ENCODE data around the gene OLFML3. TPM values are rescaled to one million over a fixed set of nuclear protein-coding genes. Genes with fewer than 3 reads are reported as not detected.
A peak's percentile ranks its signal among the peaks of the same experiment; 100 is the strongest.

OLFML3 gene
- polyA plus RNA-seq, 1 donor from 2014 or later, result not detected

- Mint-ChIP-seq H3K36me3 (peaks cover 2% of the 10 kb centered on the region), H3K27me3 (no peaks in the 10 kb centered on the region), H3K9me3 (no peaks in the 10 kb centered on the region), H3K27ac (peak overlapping the region in 1 of 3 donors; percentile 17), H3K4me3 (no peak overlapping the region), H3K4me1 (peaks cover 0 to 5% (median 2%) of the 10 kb centered on the region in 3 donors)
Observed at GRCh38 chr1:113975211-113975895, 3.9 kb upstream of the OLFML3 start.

GRCh38 chr1:113976609-113977278 is 2.5 kb upstream of the OLFML3 start:
- Mint-ChIP-seq H3K4me1 (peaks cover 0 to 5% (median 2%) of the 10 kb centered on the region in 3 donors), H3K27ac (no peak overlapping the region), H3K4me3 (peak overlapping the region in 1 of 4 donors; percentile 27), H3K36me3 (peaks cover 2% of the 10 kb centered on the region), H3K9me3 (no peaks in the 10 kb centered on the region), H3K27me3 (no peaks in the 10 kb centered on the region)

DNA sequence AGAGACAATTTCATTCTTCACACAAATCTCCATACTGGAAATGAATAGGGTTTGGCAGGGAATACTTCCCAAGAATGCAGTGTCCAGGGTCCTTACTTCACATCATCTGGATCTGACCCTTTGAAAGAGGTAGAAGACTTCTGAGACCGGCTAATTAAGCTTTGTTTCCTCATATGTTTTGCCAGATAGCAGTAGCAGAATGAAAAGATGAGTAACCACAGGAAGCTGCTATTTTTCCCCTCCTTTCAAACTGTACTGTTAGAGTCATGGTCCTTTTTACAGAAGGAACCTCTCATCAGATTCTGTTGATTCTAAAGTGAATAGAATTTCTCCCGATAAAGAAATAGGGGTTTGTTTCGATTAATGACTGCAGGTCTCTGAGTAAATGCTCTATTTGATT is 1.4 kb upstream of the OLFML3 start:
- H3K9me3 Mint-ChIP-seq, result no peaks in the 10 kb centered on the region
- no peak overlapping the region for H3K27ac Mint-ChIP-seq
- H3K36me3 Mint-ChIP-seq, result peaks cover 2% of the 10 kb centered on the region
- no peak overlapping the region for H3K4me3 Mint-ChIP-seq
- H3K4me1 Mint-ChIP-seq, result peaks cover 0 to 5% (median 2%) of the 10 kb centered on the region in 3 donors
- no peaks in the 10 kb centered on the region for H3K27me3 Mint-ChIP-seq

DNA sequence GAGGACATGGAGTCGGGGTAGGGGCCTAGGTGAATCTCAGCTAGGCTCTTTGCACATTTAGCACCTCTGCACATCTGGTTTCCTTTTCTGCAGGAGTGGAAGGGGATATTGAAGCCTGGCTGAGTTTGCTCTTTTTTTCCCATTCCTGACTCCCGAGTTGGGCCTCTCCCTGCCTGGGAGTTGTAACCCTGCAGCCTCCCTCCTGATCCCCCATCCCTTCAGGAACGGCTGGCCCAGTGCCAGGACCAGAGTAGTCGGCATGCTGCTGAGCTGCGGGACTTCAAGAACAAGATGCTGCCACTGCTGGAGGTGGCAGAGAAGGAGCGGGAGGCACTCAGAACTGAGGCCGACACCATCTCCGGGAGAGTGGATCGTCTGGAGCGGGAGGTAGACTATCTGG is 836 bp downstream of the OLFML3 start:
- Mint-ChIP-seq H3K27ac (no peak overlapping the region), H3K4me3 (no peak overlapping the region), H3K4me1 (peaks cover under 1 to 5% (median 1%) of the 10 kb centered on the region in 3 donors), H3K9me3 (no peaks in the 10 kb centered on the region), H3K27me3 (no peaks in the 10 kb centered on the region), H3K36me3 (peaks cover 2% of the 10 kb centered on the region)

DNA sequence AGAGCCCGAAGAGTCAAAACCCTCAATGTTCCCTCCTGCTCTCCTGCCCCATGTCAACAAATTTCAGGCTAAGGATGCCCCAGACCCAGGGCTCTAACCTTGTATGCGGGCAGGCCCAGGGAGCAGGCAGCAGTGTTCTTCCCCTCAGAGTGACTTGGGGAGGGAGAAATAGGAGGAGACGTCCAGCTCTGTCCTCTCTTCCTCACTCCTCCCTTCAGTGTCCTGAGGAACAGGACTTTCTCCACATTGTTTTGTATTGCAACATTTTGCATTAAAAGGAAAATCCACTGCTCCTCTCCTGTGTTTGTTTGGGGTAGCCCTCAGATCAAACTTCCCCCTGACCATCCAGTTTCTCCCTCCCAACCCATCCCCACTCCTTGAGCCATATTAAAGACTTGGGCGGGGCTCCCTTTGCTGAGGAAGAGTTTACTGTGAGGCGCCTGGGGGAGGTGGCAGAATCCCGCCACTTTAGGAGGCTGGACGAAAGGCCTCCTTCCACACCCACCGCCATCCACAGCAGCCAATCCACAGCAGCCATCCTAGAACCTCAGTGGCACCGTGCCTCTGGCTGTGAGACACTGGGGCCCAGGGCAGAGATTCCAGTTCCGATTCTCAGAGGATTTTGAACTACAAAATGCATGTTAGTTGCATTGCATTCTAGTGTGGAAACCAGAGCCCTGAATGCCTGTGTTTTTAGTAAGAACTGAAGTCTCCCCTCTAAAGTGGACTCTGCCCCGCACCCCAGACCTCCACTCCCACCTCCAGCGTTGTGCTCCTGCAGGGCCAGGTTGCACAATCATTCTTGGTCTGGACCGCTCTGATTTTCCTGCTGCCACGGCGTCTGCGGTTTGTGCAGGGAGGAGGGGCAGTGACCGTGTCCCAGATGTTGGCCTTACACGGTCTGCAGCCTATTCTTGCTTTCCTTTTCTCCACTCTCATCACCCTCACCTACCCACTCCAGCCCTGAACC is 3.0 kb downstream of the OLFML3 start:
- Mint-ChIP-seq H3K4me1 (peaks cover 0 to 5% (median 1%) of the 10 kb centered on the region in 3 donors), H3K4me3 (no peak overlapping the region), H3K36me3 (no peaks in the 10 kb centered on the region), H3K27me3 (no peaks in the 10 kb centered on the region), H3K27ac (peak overlapping the region in 1 of 3 donors; percentile 27), H3K9me3 (peaks cover 0 to 2% (median 0%) of the 10 kb centered on the region in 3 donors)

GRCh38 chr1:113982949-113983348 is 3.7 kb downstream of the OLFML3 start:
- H3K27ac Mint-ChIP-seq, result peak overlapping the region in 1 of 3 donors; percentile 50
- peaks cover 0 to 5% (median 1%) of the 10 kb centered on the region in 3 donors for H3K4me1 Mint-ChIP-seq
- no peaks in the 10 kb centered on the region for H3K36me3 Mint-ChIP-seq
- peaks cover 0 to 6% (median 0%) of the 10 kb centered on the region in 3 donors for H3K9me3 Mint-ChIP-seq
- no peaks in the 10 kb centered on the region for H3K27me3 Mint-ChIP-seq
- H3K4me3 Mint-ChIP-seq, result no peak overlapping the region

- Mint-ChIP-seq H3K9me3 (peaks cover 0 to 6% (median 0%) of the 10 kb centered on the region in 3 donors), H3K27me3 (no peaks in the 10 kb centered on the region), H3K4me3 (no peak overlapping the region), H3K27ac (peak overlapping the region in 1 of 3 donors; percentile 50), H3K4me1 (peaks cover 0 to 5% (median 1%) of the 10 kb centered on the region in 3 donors), H3K36me3 (no peaks in the 10 kb centered on the region)
Observed at GRCh38 chr1:113983391-113983790, 4.1 kb downstream of the OLFML3 start.

GRCh38 chr1:113983826-113984225 is 4.6 kb downstream of the OLFML3 start:
- H3K36me3 Mint-ChIP-seq, result no peaks in the 10 kb centered on the region
- no peak overlapping the region for H3K27ac Mint-ChIP-seq
- peaks cover 0 to 2% (median 1%) of the 10 kb centered on the region in 3 donors for H3K4me1 Mint-ChIP-seq
- H3K27me3 Mint-ChIP-seq, result no peaks in the 10 kb centered on the region
- no peak overlapping the region for H3K4me3 Mint-ChIP-seq
- peaks cover 0 to 6% (median 0%) of the 10 kb centered on the region in 3 donors for H3K9me3 Mint-ChIP-seq

DNA sequence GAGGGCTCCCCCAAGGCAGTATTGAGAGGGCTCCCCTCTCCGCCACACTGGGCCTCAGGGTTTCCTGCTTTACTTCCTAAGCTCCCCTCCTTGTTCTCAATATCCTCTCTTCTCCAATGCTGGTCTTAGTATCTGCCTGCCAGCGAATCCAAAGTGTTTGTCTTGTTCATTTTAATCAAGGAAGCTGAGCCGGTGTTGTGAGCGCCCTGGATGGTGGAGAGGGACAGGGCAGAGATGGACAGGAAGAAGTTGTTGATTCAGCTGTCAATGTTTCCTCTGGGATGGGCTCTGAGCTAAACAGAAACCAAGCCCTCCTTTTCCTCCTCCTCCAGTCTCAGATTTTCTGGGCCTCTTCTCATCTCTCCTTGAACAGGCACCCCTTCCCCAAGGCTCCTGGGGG is 5.4 kb downstream of the OLFML3 start:
- H3K27me3 Mint-ChIP-seq, result peaks cover 2% of the 10 kb centered on the region
- no peak overlapping the region for H3K27ac Mint-ChIP-seq
- peaks cover 0 to 1% (median 0%) of the 10 kb centered on the region in 3 donors for H3K4me1 Mint-ChIP-seq
- H3K4me3 Mint-ChIP-seq, result no peak overlapping the region
- H3K36me3 Mint-ChIP-seq, result no peaks in the 10 kb centered on the region
- H3K9me3 Mint-ChIP-seq, result peaks cover 0 to 9% (median 0%) of the 10 kb centered on the region in 3 donors

GRCh38 chr1:113986802-113987201 is 7.5 kb downstream of the OLFML3 start:
- no peak overlapping the region for H3K27ac Mint-ChIP-seq
- no peaks in the 10 kb centered on the region for H3K36me3 Mint-ChIP-seq
- H3K4me3 Mint-ChIP-seq, result no peak overlapping the region
- H3K27me3 Mint-ChIP-seq, result peaks cover 12% of the 10 kb centered on the region
- H3K4me1 Mint-ChIP-seq, result peaks cover 0 to 1% (median 0%) of the 10 kb centered on the region in 3 donors
- H3K9me3 Mint-ChIP-seq, result peaks cover 0 to 9% (median 0%) of the 10 kb centered on the region in 3 donors

DNA sequence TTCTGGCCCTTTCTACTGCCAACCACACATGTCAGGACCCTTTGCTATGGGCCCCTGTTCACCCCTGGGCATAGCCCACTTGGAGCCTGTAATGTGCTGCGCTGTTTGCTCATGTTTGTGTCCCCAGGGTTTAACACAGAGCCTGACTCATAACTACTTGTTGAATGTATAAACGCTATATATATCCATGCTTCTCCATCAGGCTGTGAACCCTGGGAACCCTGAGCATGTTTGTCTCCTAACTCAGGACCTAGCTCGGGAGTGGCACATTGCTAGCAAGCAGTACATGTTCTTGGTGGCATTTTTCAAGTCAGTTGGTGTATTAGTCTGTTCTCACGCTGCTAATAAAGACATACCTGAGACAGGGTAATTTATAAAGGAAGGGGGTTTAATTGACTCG is 8.0 kb downstream of the OLFML3 start:
- Mint-ChIP-seq H3K27me3 (peaks cover 12% of the 10 kb centered on the region), H3K9me3 (peaks cover 0 to 9% (median 0%) of the 10 kb centered on the region in 3 donors), H3K36me3 (no peaks in the 10 kb centered on the region), H3K4me3 (no peak overlapping the region), H3K27ac (no peak overlapping the region), H3K4me1 (peaks cover 0 to 1% (median 0%) of the 10 kb centered on the region in 3 donors)

DNA sequence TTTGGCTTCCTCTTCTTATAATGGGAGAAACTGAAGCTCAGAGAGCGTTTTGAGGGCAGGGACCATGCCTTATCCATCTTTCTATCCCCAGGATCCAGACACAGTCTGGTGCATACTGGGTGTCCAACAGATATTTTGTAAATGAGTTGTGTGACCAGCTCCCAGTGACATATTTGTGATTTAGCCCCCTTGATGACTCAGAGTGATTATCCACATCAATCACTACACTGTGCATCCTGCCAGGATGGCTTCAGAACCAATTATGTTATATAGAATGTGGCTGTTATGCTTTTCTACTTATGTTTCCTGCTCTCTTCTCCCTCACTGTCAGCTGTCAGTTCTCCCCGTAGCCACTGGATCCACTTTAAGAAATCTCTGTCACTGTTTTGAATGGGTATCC is 11.3 kb downstream of the OLFML3 start:
- Mint-ChIP-seq H3K4me1 (no peaks in the 10 kb centered on the region), H3K27me3 (peaks cover 12% of the 10 kb centered on the region), H3K36me3 (peaks cover 3% of the 10 kb centered on the region), H3K27ac (no peak overlapping the region), H3K9me3 (peaks cover 4 to 24% (median 13%) of the 10 kb centered on the region in 3 donors), H3K4me3 (no peak overlapping the region)

- H3K36me3 Mint-ChIP-seq, result peaks cover 3% of the 10 kb centered on the region
- no peak overlapping the region for H3K27ac Mint-ChIP-seq
- peaks cover 12% of the 10 kb centered on the region for H3K27me3 Mint-ChIP-seq
- no peak overlapping the region for H3K4me3 Mint-ChIP-seq
- H3K4me1 Mint-ChIP-seq, result no peaks in the 10 kb centered on the region
- peaks cover 6 to 24% (median 15%) of the 10 kb centered on the region in 3 donors for H3K9me3 Mint-ChIP-seq
Observed at GRCh38 chr1:113990961-113991360, 11.7 kb downstream of the OLFML3 start.

GRCh38 chr1:113991467-113991997 is 12.3 kb downstream of the OLFML3 start:
- Mint-ChIP-seq H3K27me3 (peaks cover 12% of the 10 kb centered on the region), H3K4me1 (no peaks in the 10 kb centered on the region), H3K4me3 (no peak overlapping the region), H3K36me3 (peaks cover 3% of the 10 kb centered on the region), H3K27ac (no peak overlapping the region), H3K9me3 (peaks cover 6 to 24% (median 15%) of the 10 kb centered on the region in 3 donors)

Data from IgD-negative memory B cell (primary cell).